ENCODE measurements around the gene TMEM259.
"Not testable (repeated sequence)": the region's sequence is repeated elsewhere in the genome, so short reads cannot be mapped to it uniquely, and the experiment has no call there.

DNA sequence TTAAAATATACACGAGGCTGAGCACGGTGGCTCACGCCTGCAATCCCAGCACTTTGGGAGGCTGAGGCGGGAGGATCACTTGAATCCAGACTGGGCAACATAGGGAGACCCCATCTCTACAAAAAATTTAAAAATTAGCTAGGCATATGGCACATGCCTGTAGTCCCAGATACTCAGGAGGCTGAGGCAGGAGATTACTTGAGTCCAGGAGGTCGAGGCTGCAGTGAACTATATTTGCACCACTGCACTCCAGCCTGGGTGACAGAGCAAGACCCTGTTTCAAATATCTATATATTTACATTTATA, 2.9 kb upstream of the TMEM259 start:
- TF ChIP-seq, protein P1, sequence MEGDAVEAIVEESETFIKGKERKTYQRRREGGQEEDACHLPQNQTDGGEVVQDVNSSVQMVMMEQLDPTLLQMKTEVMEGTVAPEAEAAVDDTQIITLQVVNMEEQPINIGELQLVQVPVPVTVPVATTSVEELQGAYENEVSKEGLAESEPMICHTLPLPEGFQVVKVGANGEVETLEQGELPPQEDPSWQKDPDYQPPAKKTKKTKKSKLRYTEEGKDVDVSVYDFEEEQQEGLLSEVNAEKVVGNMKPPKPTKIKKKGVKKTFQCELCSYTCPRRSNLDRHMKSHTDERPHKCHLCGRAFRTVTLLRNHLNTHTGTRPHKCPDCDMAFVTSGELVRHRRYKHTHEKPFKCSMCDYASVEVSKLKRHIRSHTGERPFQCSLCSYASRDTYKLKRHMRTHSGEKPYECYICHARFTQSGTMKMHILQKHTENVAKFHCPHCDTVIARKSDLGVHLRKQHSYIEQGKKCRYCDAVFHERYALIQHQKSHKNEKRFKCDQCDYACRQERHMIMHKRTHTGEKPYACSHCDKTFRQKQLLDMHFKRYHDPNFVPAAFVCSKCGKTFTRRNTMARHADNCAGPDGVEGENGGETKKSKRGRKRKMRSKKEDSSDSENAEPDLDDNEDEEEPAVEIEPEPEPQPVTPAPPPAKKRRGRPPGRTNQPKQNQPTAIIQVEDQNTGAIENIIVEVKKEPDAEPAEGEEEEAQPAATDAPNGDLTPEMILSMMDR (IDR thresholded peaks at IDR 0.05) = not testable (repeated sequence)
- TF ChIP-seq EZH2 (IDR thresholded peaks at IDR 0.05; ENCODE audit: borderline replicate concordance, insufficient read depth, low read depth, low read length, poor library complexity, severe bottlenecking) = not testable (repeated sequence)
